NB4 (cell line): ENCODE measurements around the gene BORCS5.

Source experiments
- POLR2A ChIP-seq: IDR thresholded peaks from 2 replicates; pipeline ENCODE4 v1.6.1; 2011; ENCODE audit warnings: mild to moderate bottlenecking; ENCODE audit not compliant: insufficient read length; ENCODE audit errors: extremely low read depth
- TF ChIP-seq, protein P1 (sequence below): IDR thresholded peaks from one replicate; pipeline ENCODE4 v1.5.1; 2012; ENCODE audit warnings: low read depth, low read length

- TF ChIP-seq POLR2A, result no peak
- TF ChIP-seq, protein P1, sequence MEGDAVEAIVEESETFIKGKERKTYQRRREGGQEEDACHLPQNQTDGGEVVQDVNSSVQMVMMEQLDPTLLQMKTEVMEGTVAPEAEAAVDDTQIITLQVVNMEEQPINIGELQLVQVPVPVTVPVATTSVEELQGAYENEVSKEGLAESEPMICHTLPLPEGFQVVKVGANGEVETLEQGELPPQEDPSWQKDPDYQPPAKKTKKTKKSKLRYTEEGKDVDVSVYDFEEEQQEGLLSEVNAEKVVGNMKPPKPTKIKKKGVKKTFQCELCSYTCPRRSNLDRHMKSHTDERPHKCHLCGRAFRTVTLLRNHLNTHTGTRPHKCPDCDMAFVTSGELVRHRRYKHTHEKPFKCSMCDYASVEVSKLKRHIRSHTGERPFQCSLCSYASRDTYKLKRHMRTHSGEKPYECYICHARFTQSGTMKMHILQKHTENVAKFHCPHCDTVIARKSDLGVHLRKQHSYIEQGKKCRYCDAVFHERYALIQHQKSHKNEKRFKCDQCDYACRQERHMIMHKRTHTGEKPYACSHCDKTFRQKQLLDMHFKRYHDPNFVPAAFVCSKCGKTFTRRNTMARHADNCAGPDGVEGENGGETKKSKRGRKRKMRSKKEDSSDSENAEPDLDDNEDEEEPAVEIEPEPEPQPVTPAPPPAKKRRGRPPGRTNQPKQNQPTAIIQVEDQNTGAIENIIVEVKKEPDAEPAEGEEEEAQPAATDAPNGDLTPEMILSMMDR, result no peak
Measured at GRCh38 chr12:12480074-12480473, 123.2 kb downstream of the BORCS5 start.
